Measurements from ENCODE around the gene CAND2.

DNA sequence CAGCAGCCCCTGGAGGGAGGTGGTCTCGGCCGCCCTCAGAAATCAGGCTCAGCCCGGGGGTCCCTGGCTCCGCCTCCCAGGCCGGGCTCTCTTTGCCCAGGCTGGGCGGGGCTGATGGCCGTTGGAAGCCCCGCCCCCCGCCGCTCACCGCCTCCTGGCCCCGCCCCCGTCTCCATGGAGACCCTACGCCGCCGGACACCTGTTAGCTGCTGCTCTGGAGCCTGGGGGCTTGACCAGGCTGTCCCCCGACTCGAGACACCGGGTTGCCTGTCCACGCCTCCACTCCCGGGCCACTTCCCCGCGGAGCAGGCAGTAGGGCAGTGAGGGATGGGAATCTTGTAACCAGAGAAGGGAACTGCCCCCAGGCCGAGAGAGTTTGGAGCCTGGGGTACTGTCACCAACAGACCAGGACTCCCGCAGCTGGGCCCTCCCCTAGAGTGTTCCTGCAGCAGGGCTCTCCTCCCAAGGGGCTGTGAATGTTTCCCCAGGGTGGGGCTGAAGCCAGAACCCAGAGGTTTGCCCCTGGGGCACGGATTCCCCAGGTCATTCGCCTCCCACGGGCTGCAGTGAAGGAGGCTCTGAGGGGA is 72.6 kb downstream of the CAND2 start:
- no peak for TF ChIP-seq POLR2A (IDR thresholded peaks at IDR 0.05; ENCODE audit: low read depth, low read length)
- no peak for TF ChIP-seq TAF1 (IDR thresholded peaks at IDR 0.05; ENCODE audit: borderline replicate concordance, low read depth, low read length)

Measured in GM12892 (cell line).